Mesenchymal stem cell (in vitro differentiated cells and primary cell): ENCODE measurements around the gene FBN2.

Experiments used
- DNase-seq: peaks from one replicate; pipeline ENCODE4 v3.0.0-alpha.2; 2013
- H2AFZ ChIP-seq: one replicate; pipeline ENCODE4 v1.6.1; 2013; ENCODE audit warnings: low read depth, mild to moderate bottlenecking, control low read depth, inconsistent platforms, low read length, moderate library complexity
- H2AK5ac ChIP-seq: 2 replicates; pipeline ENCODE4 v1.6.1; 2013; ENCODE audit warnings: low read length, moderate library complexity, mild to moderate bottlenecking, inconsistent platforms; ENCODE audit not compliant: severe bottlenecking
- H2BK120ac ChIP-seq: one replicate; pipeline ENCODE4 v1.6.1; 2013; ENCODE audit warnings: low read depth, mild to moderate bottlenecking, inconsistent platforms, low read length, moderate library complexity
- H2BK12ac ChIP-seq, 2 experiments: one replicate each; pipeline ENCODE4 v1.6.1; 2013; ENCODE audit warnings: inconsistent platforms in 2 of 2, low read length in 2 of 2, mild to moderate bottlenecking in 2 of 2, moderate library complexity in 2 of 2, control low read depth in 1 of 2
- H2BK15ac ChIP-seq: one replicate; pipeline ENCODE4 v1.6.1; 2013; ENCODE audit warnings: mild to moderate bottlenecking, low read depth, inconsistent platforms; ENCODE audit not compliant: poor library complexity, severe bottlenecking
- H2BK5ac ChIP-seq: 2 replicates; pipeline ENCODE4 v1.6.1; 2013; ENCODE audit warnings: low read depth, mild to moderate bottlenecking, low read length, control low read depth, inconsistent platforms; ENCODE audit not compliant: poor library complexity, severe bottlenecking
- H3K14ac ChIP-seq, 2 experiments: one replicate each; pipeline ENCODE4 v1.6.1; 2013; ENCODE audit warnings: inconsistent platforms in 2 of 2, low read length in 2 of 2, control low read depth in 1 of 2, mild to moderate bottlenecking in 1 of 2, moderate library complexity in 1 of 2
- H3K18ac ChIP-seq, 2 experiments: one replicate each; pipeline ENCODE4 v1.6.1; 2013; ENCODE audit warnings: inconsistent platforms in 2 of 2, low read length in 2 of 2, control low read depth in 1 of 2, low read depth in 1 of 2, mild to moderate bottlenecking in 1 of 2
- H3K23ac ChIP-seq, 2 experiments: one replicate each; pipeline ENCODE4 v1.6.1; 2013; ENCODE audit warnings: inconsistent platforms in 2 of 2, low read length in 2 of 2, mild to moderate bottlenecking in 2 of 2, moderate library complexity in 2 of 2, control low read depth in 1 of 2
- H3K27ac ChIP-seq: 2 replicates; pipeline ENCODE4 v1.5.1; 2013; ENCODE audit warnings: mild to moderate bottlenecking, moderate library complexity, low read length, control low read depth, inconsistent platforms; ENCODE audit not compliant: poor library complexity, severe bottlenecking
- H3K27me3 ChIP-seq, 2 experiments: 2 replicates each; pipeline versions ENCODE4 v1.6.1 to v1.7.0; 2013; ENCODE audit warnings: low read length in 2 of 2, mild to moderate bottlenecking in 2 of 2, moderate library complexity in 2 of 2, control low read depth in 1 of 2, inconsistent platforms in 1 of 2; ENCODE audit not compliant: control insufficient read depth in 1 of 2, insufficient read depth in 1 of 2
- H3K36me3 ChIP-seq, 2 experiments: 2 replicates each; pipeline versions ENCODE4 v1.6.1 to v1.7.0; 2013; ENCODE audit warnings: low read length in 2 of 2, control low read depth in 1 of 2, inconsistent platforms in 1 of 2, low read depth in 1 of 2, mild to moderate bottlenecking in 1 of 2; ENCODE audit not compliant: insufficient read depth in 2 of 2, control insufficient read depth in 1 of 2
- H3K4ac ChIP-seq, 2 experiments: one replicate each; pipeline ENCODE4 v1.6.1; 2013; ENCODE audit warnings: inconsistent platforms in 2 of 2, low read length in 2 of 2, mild to moderate bottlenecking in 2 of 2, moderate library complexity in 2 of 2, control low read depth in 1 of 2, low read depth in 1 of 2
- H3K4me1 ChIP-seq: 2 replicates; pipeline ENCODE4 v1.6.1; 2013; ENCODE audit warnings: low read depth, low read length, control low read depth; ENCODE audit not compliant: control insufficient read depth, insufficient read depth
- H3K4me2 ChIP-seq: 2 replicates; pipeline ENCODE4 v1.6.1; 2013; ENCODE audit warnings: low read length, mild to moderate bottlenecking, inconsistent platforms; ENCODE audit not compliant: poor library complexity, severe bottlenecking
- H3K4me3 ChIP-seq, 2 experiments: 2 replicates each; pipeline versions ENCODE4 v1.5.1 to v1.7.0; 2013; ENCODE audit warnings: low read length in 2 of 2, mild to moderate bottlenecking in 2 of 2, control low read depth in 1 of 2, low read depth in 1 of 2; ENCODE audit not compliant: insufficient read depth in 1 of 2
- H3K79me1 ChIP-seq: replicated peaks from 2 replicates; pipeline ENCODE4 v1.6.1; 2013; ENCODE audit warnings: mild to moderate bottlenecking, control low read depth, low read length, inconsistent platforms; ENCODE audit not compliant: poor library complexity, severe bottlenecking
- H3K9ac ChIP-seq: 2 replicates; pipeline ENCODE4 v1.7.0; 2013; ENCODE audit warnings: mild to moderate bottlenecking, low read length, moderate library complexity
- H3K9me3 ChIP-seq: 2 replicates; pipeline ENCODE4 v1.7.0; 2013; ENCODE audit warnings: mild to moderate bottlenecking, low read length; ENCODE audit not compliant: control insufficient read depth
- H4K8ac ChIP-seq: one replicate; pipeline ENCODE4 v1.6.1; 2013; ENCODE audit warnings: inconsistent platforms, mild to moderate bottlenecking, low read length, moderate library complexity
- H4K91ac ChIP-seq: one replicate; pipeline ENCODE4 v1.6.1; 2013; ENCODE audit warnings: mild to moderate bottlenecking, low read length, inconsistent platforms
- WGBS: methylation state at CpG from one replicate; pipeline ENCODE4 v1.1.7; 2013; ENCODE audit warnings: mixed read lengths; 5-methylcytosine and 5-hydroxymethylcytosine counted together

FBN2 gene

DNA sequence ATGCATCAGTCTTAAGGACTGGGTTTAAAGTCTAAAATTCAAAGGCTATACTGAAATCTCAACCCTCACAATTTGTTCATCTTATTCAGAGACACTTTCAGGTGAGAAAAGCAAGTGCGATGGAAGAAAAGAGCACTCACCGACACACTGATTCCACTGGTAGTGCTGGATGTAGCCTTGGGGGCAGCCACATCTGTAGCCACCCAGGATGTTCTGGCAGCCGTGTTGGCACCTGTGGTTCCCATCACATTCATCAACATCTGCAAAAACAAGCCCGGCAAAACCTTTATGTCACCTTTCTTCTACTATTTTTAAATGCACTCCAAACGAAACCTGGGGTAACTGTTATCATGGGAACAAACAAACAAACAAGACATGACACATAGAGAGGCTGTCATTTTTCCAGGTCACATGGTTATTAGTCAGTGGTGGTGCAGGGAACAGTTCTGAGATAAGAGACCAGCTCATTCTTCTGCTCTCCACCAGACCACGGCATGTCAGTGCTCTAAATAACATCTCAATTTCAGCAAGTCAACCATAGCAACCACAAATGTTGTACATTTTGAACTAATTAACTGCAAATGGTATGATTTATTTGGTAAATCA lies 266.1 kb downstream of the FBN2 start:
- Histone ChIP-seq H3K18ac (no peak overlapping the region), H3K27me3 (no peaks in the 10 kb centered on the region), H3K4ac (no peak overlapping the region), H4K91ac (no peak overlapping the region), H3K9ac (peak overlapping the region; percentile 58), H3K14ac (no peak overlapping the region), H3K79me1 (no peaks in the 10 kb centered on the region), H2BK5ac (no peak overlapping the region), H3K9me3 (no peaks in the 10 kb centered on the region), H3K4me1 (no peaks in the 10 kb centered on the region), H2BK15ac (no peak overlapping the region), H2AFZ (no peak overlapping the region), H2BK120ac (no peak overlapping the region), H3K4me2 (no peak overlapping the region), H2AK5ac (no peak overlapping the region), H3K23ac (no peak overlapping the region), H4K8ac (no peak overlapping the region), H3K36me3 (peaks cover 2 to 25% of the 10 kb centered on the region in 2 experiments), H3K27ac (no peak overlapping the region), H2BK12ac (no peak overlapping the region), H3K4me3 (no peak overlapping the region)
- 58% methylated on average over 5 of the region's 6 CpGs for WGBS
- peak; percentile 95 for DNase-seq

DNA sequence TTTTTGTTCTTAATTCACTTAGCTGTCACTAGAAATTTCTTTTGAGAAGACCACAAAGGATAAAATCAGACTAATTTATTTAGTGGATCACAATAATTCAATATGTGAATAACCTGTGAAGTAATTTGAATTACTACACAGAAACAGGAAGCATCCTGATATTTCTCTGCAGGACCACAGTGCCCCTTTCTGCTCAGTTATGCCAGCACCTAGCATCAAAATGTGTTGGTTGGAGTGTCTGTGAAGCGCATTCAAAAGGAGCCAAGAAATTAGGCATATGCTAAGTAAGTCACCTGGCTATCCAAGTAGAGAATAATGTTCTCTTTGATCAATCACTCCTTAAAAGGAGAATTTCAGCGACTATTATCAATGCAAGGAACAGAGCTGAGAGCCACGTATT lies 267.0 kb downstream of the FBN2 start:
- Histone ChIP-seq H3K36me3 (peaks cover 0 to 18% of the 10 kb centered on the region in 2 experiments), H3K23ac (no peak overlapping the region), H3K4me3 (no peak overlapping the region), H3K14ac (no peak overlapping the region), H4K91ac (no peak overlapping the region), H3K79me1 (no peaks in the 10 kb centered on the region), H3K9me3 (no peaks in the 10 kb centered on the region), H4K8ac (no peak overlapping the region), H2BK5ac (no peak overlapping the region), H3K4ac (no peak overlapping the region), H3K18ac (no peak overlapping the region), H2AFZ (no peak overlapping the region), H3K27ac (no peak overlapping the region), H3K9ac (peak overlapping the region; percentile 58), H2BK120ac (no peak overlapping the region), H3K4me2 (no peak overlapping the region), H2BK12ac (no peak overlapping the region), H3K27me3 (no peaks in the 10 kb centered on the region), H3K4me1 (no peaks in the 10 kb centered on the region), H2BK15ac (no peak overlapping the region), H2AK5ac (no peak overlapping the region)
- 97% methylated on average over 2 of the region's 3 CpGs for WGBS
- DNase-seq, result no peak

DNA sequence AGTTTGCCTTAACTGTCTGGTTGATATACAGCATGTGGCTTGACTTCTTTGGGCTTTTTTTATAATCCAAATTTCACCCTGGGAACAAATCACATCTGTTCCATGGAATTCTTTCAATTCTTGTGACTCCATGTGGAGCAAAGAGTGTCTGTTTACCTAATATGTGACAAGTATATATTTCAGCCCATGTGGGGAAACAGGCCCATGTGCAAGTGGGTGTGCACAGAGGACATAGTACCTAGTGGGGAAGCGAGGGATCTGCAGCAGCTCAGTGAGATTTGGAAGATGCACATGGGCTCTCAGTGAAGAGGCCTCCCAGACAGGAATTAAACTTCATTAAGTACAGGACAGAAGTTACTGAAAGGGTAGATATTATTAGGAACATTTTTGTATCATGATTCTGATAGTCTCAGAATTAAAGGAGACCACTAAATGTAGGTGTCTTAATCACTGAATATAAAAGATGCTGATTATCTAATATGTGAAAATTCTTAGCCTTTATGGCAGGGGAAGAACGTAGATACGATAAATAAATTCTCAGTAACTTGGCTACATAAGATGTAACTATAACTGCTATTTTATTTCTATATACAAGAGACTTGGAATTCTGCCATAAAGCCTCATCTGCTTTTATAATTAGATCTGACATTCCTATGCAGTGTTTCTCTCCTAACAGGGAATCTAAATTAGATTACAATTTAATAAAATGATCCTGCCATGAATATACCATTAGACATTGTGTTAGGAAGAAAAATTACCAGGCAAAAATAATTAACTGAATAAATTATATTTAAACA lies 273.3 kb downstream of the FBN2 start:
- H3K4ac ChIP-seq, result no peak overlapping the region
- 85% methylated on average over 1 of the region's 3 CpGs for WGBS

DNA sequence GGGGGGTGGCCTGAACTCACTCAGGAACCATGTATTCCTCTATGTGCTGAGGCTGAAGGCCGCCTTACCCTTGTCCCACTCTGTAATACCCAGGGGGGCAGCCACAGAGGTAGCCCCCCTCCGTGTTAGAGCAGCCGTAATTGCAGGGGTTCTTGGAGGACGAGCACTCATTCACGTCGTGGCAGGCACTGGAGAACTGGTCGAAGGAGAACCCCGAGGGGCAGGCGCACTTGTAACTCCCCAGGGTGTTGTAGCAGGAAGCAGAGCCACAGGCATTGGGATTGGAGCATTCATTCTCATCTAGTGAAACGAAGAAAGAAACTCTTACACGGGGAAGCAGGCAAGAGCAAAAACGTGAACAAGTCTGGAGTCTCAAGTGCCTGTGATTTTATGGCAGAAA lies 274.7 kb downstream of the FBN2 start:
- no peaks in the 10 kb centered on the region for H3K9me3 ChIP-seq
- H3K23ac ChIP-seq, result no peak overlapping the region
- no peaks in the 10 kb centered on the region for H3K27me3 ChIP-seq
- peak overlapping the region in 1 of 2 experiments; percentile 21 for H3K18ac ChIP-seq
- no peak overlapping the region for H2BK12ac ChIP-seq
- H3K4me2 ChIP-seq, result no peak overlapping the region
- H3K4ac ChIP-seq, result no peak overlapping the region
- WGBS, result 90% methylated on average over 12 of the region's 12 CpGs
- H3K79me1 ChIP-seq, result no peaks in the 10 kb centered on the region
- H3K9ac ChIP-seq, result no peak overlapping the region
- no peak overlapping the region for H4K91ac ChIP-seq
- H3K14ac ChIP-seq, result no peak overlapping the region
- no peak overlapping the region for H2BK15ac ChIP-seq
- no peak overlapping the region for H4K8ac ChIP-seq
- peaks cover 17 to 39% of the 10 kb centered on the region in 2 experiments for H3K36me3 ChIP-seq
- no peak overlapping the region for H2BK120ac ChIP-seq
- no peak overlapping the region for H2BK5ac ChIP-seq
- no peak overlapping the region for H2AFZ ChIP-seq
- no peak overlapping the region for H3K4me3 ChIP-seq
- no peak overlapping the region for H3K27ac ChIP-seq
- no peak overlapping the region for H2AK5ac ChIP-seq
- DNase-seq, result no peak
- H3K4me1 ChIP-seq, result no peaks in the 10 kb centered on the region

More for the DNA sequence above, 273.3 kb downstream of the FBN2 start:
- Histone ChIP-seq H2BK5ac (no peak overlapping the region), H3K23ac (no peak overlapping the region), H4K8ac (no peak overlapping the region), H2AK5ac (no peak overlapping the region), H3K36me3 (peaks cover 10 to 32% of the 10 kb centered on the region in 2 experiments), H4K91ac (no peak overlapping the region), H3K14ac (no peak overlapping the region), H2BK15ac (no peak overlapping the region), H3K4me1 (no peaks in the 10 kb centered on the region), H3K9me3 (no peaks in the 10 kb centered on the region), H2BK120ac (no peak overlapping the region), H3K27me3 (no peaks in the 10 kb centered on the region), H3K27ac (no peak overlapping the region), H2AFZ (no peak overlapping the region), H3K18ac (no peak overlapping the region), H3K4me2 (no peak overlapping the region), H3K4me3 (no peak overlapping the region), H3K79me1 (no peaks in the 10 kb centered on the region), H3K9ac (no peak overlapping the region), H2BK12ac (no peak overlapping the region)
- DNase-seq, result peak; percentile 17
